ENCODE results near the gene HIGD1C.
"Not testable (repeated sequence)": the region's sequence is repeated elsewhere in the genome, so short reads cannot be mapped to it uniquely, and the experiment has no call there.

HIGD1C gene

GRCh38 chr12:50952510-50952909 lies at the start of gene HIGD1C:
Gene HIGD1C, plus strand, starts transcription at chr12:50952544. Its CDS starts 1,455 bp downstream, at chr12:50953999.
- DNase-seq, result no peak

GRCh38 chr12:50908479-50908878 lies 43.9 kb upstream of the HIGD1C start:
- not testable (repeated sequence) for DNase-seq

GRCh38 chr12:50912361-50912760 lies 40.0 kb upstream of the HIGD1C start:
- not testable (repeated sequence) for DNase-seq

GRCh38 chr12:50913224-50913623 lies 39.1 kb upstream of the HIGD1C start:
- no peak for DNase-seq

- DNase-seq, result no peak
Measured at GRCh38 chr12:50914872-50915484, 37.4 kb upstream of the HIGD1C start.

GRCh38 chr12:50916292-50916691 lies 36.1 kb upstream of the HIGD1C start:
- DNase-seq, result no peak

- no peak for DNase-seq
Measured at GRCh38 chr12:50918584-50919316, 33.6 kb upstream of the HIGD1C start.

GRCh38 chr12:50922820-50923219 lies 29.5 kb upstream of the HIGD1C start:
- no peak for DNase-seq

- no peak for DNase-seq
Measured at GRCh38 chr12:50923361-50924130, 28.8 kb upstream of the HIGD1C start.

- no peak for DNase-seq
Measured at GRCh38 chr12:50924131-50924438, 28.3 kb upstream of the HIGD1C start.

GRCh38 chr12:50924439-50925341 lies 27.7 kb upstream of the HIGD1C start:
- peak; percentile 53 for DNase-seq

- DNase-seq, result no peak
Measured at GRCh38 chr12:50925342-50925651, 27.0 kb upstream of the HIGD1C start.

- DNase-seq, result no peak
Measured at GRCh38 chr12:50925920-50926319, 26.4 kb upstream of the HIGD1C start.

- no peak for DNase-seq
Measured at GRCh38 chr12:50926415-50926814, 25.9 kb upstream of the HIGD1C start.

- DNase-seq, result not testable (repeated sequence)
Measured at GRCh38 chr12:50926932-50927331, 25.4 kb upstream of the HIGD1C start.

- no peak for DNase-seq
Measured at GRCh38 chr12:50927356-50927755, 25.0 kb upstream of the HIGD1C start.

- DNase-seq, result no peak
Measured at GRCh38 chr12:50927766-50928224, 24.5 kb upstream of the HIGD1C start.

- no peak for DNase-seq
Measured at GRCh38 chr12:50928392-50928791, 24.0 kb upstream of the HIGD1C start.

GRCh38 chr12:50929831-50930230 lies 22.5 kb upstream of the HIGD1C start:
- no peak for DNase-seq

GRCh38 chr12:50930477-50930876 lies 21.9 kb upstream of the HIGD1C start:
- not testable (repeated sequence) for DNase-seq

GRCh38 chr12:50932787-50933280 lies 19.5 kb upstream of the HIGD1C start:
- no peak for DNase-seq

- DNase-seq, result no peak
Measured at GRCh38 chr12:50933459-50934124, 18.8 kb upstream of the HIGD1C start.

Data from CD4-positive, alpha-beta T cell treated with Interleukin-21 for 1 hour (primary cell).